Stimulated activated CD4-positive, alpha-beta T cell treated with anti-CD3 and anti-CD28 coated beads, Interleukin-4, amount 100 ng/mL, for 1 hour (primary cell): Measurements from ENCODE around the gene CDC34.

ENCODE experiments used
- DNase-seq: peaks from one replicate; pipeline ENCODE4 v3.0.0-alpha.2; 2020

The CDC34 gene

GRCh38 chr19:589693-590395, 58.3 kb downstream of the CDC34 start, which contains the start of gene HCN2:
Gene HCN2 (plus strand): TSS chr19:589881. CDS start chr19:589946, 65 bp downstream.
- DNase-seq, result no peak

GRCh38 chr19:590396-590745, 58.8 kb downstream of the CDC34 start:
- DNase-seq, result no peak

- DNase-seq, result no peak
Measured at GRCh38 chr19:590750-591098, 59.2 kb downstream of the CDC34 start.

GRCh38 chr19:591099-591958, 59.8 kb downstream of the CDC34 start:
- no peak for DNase-seq
